IMR-90 (cell line): ENCODE results near the gene PIP4K2B. TPM values are rescaled to one million over a fixed set of nuclear protein-coding genes. Genes with fewer than 3 reads are reported as not detected.

Experiments
- ATAC-seq: fragments of 200-7000 bp; cut with Tn5 transposase; 2 replicates; pipeline ENCODE4 v1.9.1; 2020; ENCODE audit warnings: low read depth, mild to moderate bottlenecking, moderate library complexity
- BruUV-seq: library from RNA; stranded (reverse); fragments of 400-500 nt; replicated peaks from 2 replicates; lab custom pipeline; 2021; lab: Mats Ljungman, UMichigan
- CTCF ChIA-PET: fragments of 300-600 bp; formaldehyde crosslinking; extraction: SDS; loops from one replicate; lab custom pipeline; 2021; ENCODE audit warnings: antibody characterized with exemption; lab: Yijun Ruan, JAX
- POLR2A ChIA-PET: fragments of 300-600 bp; sonication (Branson Sonifier 250); formaldehyde crosslinking; loops from one replicate; lab custom pipeline; 2022; ENCODE audit warnings: antibody characterized with exemption; ENCODE audit not compliant: unreplicated experiment; lab: Charles Lee
- DNase-seq: peaks from one replicate; pipeline ENCODE4 v3.0.0; 2013
- H2AFZ ChIP-seq: replicated peaks from 2 replicates; pipeline ENCODE3; 2013; ENCODE audit warnings: low read length, mild to moderate bottlenecking; ENCODE audit not compliant: poor library complexity
- H2AK5ac ChIP-seq: 2 replicates; pipeline ENCODE4 v1.6.1; 2013; ENCODE audit warnings: low read depth, low read length, inconsistent platforms
- H2AK9ac ChIP-seq: replicated peaks from 2 replicates; pipeline ENCODE3; 2013; ENCODE audit warnings: mild to moderate bottlenecking, low read depth, low read length, moderate library complexity; ENCODE audit not compliant: poor library complexity
- H2BK120ac ChIP-seq: 2 replicates; pipeline ENCODE4 v1.6.1; 2013; ENCODE audit warnings: low read depth, low read length, inconsistent platforms
- H2BK15ac ChIP-seq: 3 replicates; pipeline ENCODE4 v1.6.1; 2013; ENCODE audit warnings: low read depth, low read length, inconsistent platforms
- H2BK20ac ChIP-seq: 2 replicates; pipeline ENCODE4 v1.6.1; 2013; ENCODE audit warnings: low read depth, mild to moderate bottlenecking, inconsistent platforms, low read length, moderate library complexity
- H2BK5ac ChIP-seq: 2 replicates; pipeline ENCODE4 v1.6.1; 2013; ENCODE audit warnings: mild to moderate bottlenecking, low read depth, low read length, inconsistent platforms; ENCODE audit not compliant: poor library complexity, severe bottlenecking
- H3K14ac ChIP-seq: replicated peaks from 2 replicates; pipeline ENCODE4 v1.6.1; 2013; ENCODE audit warnings: low read depth, low read length, inconsistent platforms
- H3K18ac ChIP-seq: 2 replicates; pipeline ENCODE4 v1.6.1; 2013; ENCODE audit warnings: low read depth, low read length, control low read depth
- H3K23ac ChIP-seq: 2 replicates; pipeline ENCODE4 v1.6.1; 2013; ENCODE audit warnings: low read depth, low read length, inconsistent platforms
- H3K27ac ChIP-seq: 2 replicates; pipeline ENCODE4 v1.5.1; 2013; ENCODE audit warnings: mild to moderate bottlenecking, control low read depth, low read length; ENCODE audit not compliant: insufficient read depth
- H3K27me3 ChIP-seq: 2 replicates; pipeline ENCODE4 v1.6.1; 2013; ENCODE audit warnings: low read length; ENCODE audit not compliant: control insufficient read depth, insufficient read depth
- H3K36me3 ChIP-seq: 2 replicates; pipeline ENCODE4 v1.6.1; 2013; ENCODE audit warnings: low read length, mixed read lengths; ENCODE audit not compliant: control insufficient read depth, insufficient read depth
- H3K4ac ChIP-seq: 2 replicates; pipeline ENCODE4 v1.6.1; 2013; ENCODE audit warnings: low read depth, low read length, inconsistent platforms
- H3K4me1 ChIP-seq: 2 replicates; pipeline ENCODE4 v1.6.1; 2013; ENCODE audit warnings: low read length, mixed read lengths; ENCODE audit not compliant: control insufficient read depth, insufficient read depth
- H3K4me2 ChIP-seq: 2 replicates; pipeline ENCODE4 v1.6.1; 2013; ENCODE audit warnings: low read depth, mild to moderate bottlenecking, control low read depth, low read length, moderate library complexity
- H3K4me3 ChIP-seq: 2 replicates; pipeline ENCODE4 v1.5.1; 2013; ENCODE audit warnings: low read depth, mild to moderate bottlenecking, control low read depth, low read length, moderate library complexity; ENCODE audit not compliant: insufficient read depth
- H3K56ac ChIP-seq: 2 replicates; pipeline ENCODE4 v1.6.1; 2013; ENCODE audit warnings: low read length, inconsistent platforms; ENCODE audit not compliant: insufficient read depth; ENCODE audit errors: extremely low read depth
- H3K79me1 ChIP-seq, 2 experiments: 2 replicates each; pipeline ENCODE4 v1.6.1; 2013; ENCODE audit warnings: low read length in 2 of 2, inconsistent platforms in 1 of 2, low read depth in 1 of 2
- H3K9ac ChIP-seq: 2 replicates; pipeline ENCODE4 v1.6.1; 2013; ENCODE audit warnings: low read depth, low read length, control low read depth
- H3K9me1 ChIP-seq: 2 replicates; pipeline ENCODE4 v1.6.1; 2013; ENCODE audit warnings: low read length, inconsistent platforms; ENCODE audit not compliant: insufficient read depth
- H3K9me3 ChIP-seq: 2 replicates; pipeline ENCODE4 v1.6.1; 2013; ENCODE audit warnings: low read length; ENCODE audit not compliant: control insufficient read depth, insufficient read depth
- H4K20me1 ChIP-seq: 2 replicates; pipeline ENCODE4 v1.6.1; 2013; ENCODE audit warnings: low read length, inconsistent platforms; ENCODE audit not compliant: insufficient read depth
- H4K5ac ChIP-seq: 2 replicates; pipeline ENCODE4 v1.6.1; 2013; ENCODE audit warnings: mild to moderate bottlenecking, low read depth, low read length, control low read depth
- H4K8ac ChIP-seq, 2 experiments: 2 replicates each; pipeline ENCODE4 v1.6.1; 2013; ENCODE audit warnings: low read depth in 2 of 2, low read length in 2 of 2, control low read depth in 1 of 2, inconsistent platforms in 1 of 2
- H4K91ac ChIP-seq: 2 replicates; pipeline ENCODE4 v1.6.1; 2013; ENCODE audit warnings: low read depth, low read length, inconsistent platforms; ENCODE audit not compliant: insufficient read depth
- BHLHE40 ChIP-seq: fragments of 150-350 bp; IDR thresholded peaks from 2 replicates; pipeline ENCODE4 v1.6.1; 2016; ENCODE audit warnings: mild to moderate bottlenecking, low read depth, low read length
- CEBPB ChIP-seq: IDR thresholded peaks from 2 replicates; pipeline ENCODE4 v1.6.1; 2012; ENCODE audit warnings: low read depth, low read length, improper control_type of control experiment
- CHD1 ChIP-seq: IDR thresholded peaks from 2 replicates; pipeline ENCODE4 v1.6.1; 2012; ENCODE audit warnings: low read depth, low read length, improper control_type of control experiment
- FOS ChIP-seq: fragments of 150-350 bp; IDR thresholded peaks from 2 replicates; pipeline ENCODE4 v1.6.1; 2016; ENCODE audit warnings: low read depth, low read length
- MAFK ChIP-seq: IDR thresholded peaks from 2 replicates; pipeline ENCODE4 v1.6.1; 2012; ENCODE audit warnings: low read depth, low read length, improper control_type of control experiment
- MAZ ChIP-seq: IDR thresholded peaks from 2 replicates; pipeline ENCODE4 v1.6.1; 2012; ENCODE audit warnings: low read depth, mild to moderate bottlenecking, low read length, improper control_type of control experiment, moderate library complexity, borderline replicate concordance
- MXI1 ChIP-seq: IDR thresholded peaks from 2 replicates; pipeline ENCODE4 v1.6.1; 2012; ENCODE audit warnings: low read depth, mild to moderate bottlenecking, low read length, moderate library complexity, borderline replicate concordance
- NFE2L2 ChIP-seq: fragments of 150-350 bp; IDR thresholded peaks from 2 replicates; pipeline ENCODE4 v1.6.1; 2016; ENCODE audit warnings: low read depth, mild to moderate bottlenecking, low read length
- RAD21 ChIP-seq: IDR thresholded peaks from 2 replicates; pipeline ENCODE4 v1.6.1; 2012; ENCODE audit warnings: low read length, improper control_type of control experiment
- RCOR1 ChIP-seq: IDR thresholded peaks from 2 replicates; pipeline ENCODE4 v1.6.1; 2012; ENCODE audit warnings: mild to moderate bottlenecking, low read length, improper control_type of control experiment; ENCODE audit not compliant: insufficient replicate concordance
- RFX5 ChIP-seq: IDR thresholded peaks from 2 replicates; pipeline ENCODE4 v1.8.0; 2012; ENCODE audit warnings: low read depth, mild to moderate bottlenecking, low read length, moderate library complexity
- USF2 ChIP-seq: fragments of 150-350 bp; IDR thresholded peaks from 2 replicates; pipeline ENCODE4 v1.6.1; 2017; ENCODE audit warnings: mild to moderate bottlenecking, antibody characterized with exemption, low read length, low read depth
- WGBS, 2 experiments: methylation state at CpG; one replicate each; pipeline versions ENCODE4 v1.1.5 to v1.1.7; 2013; ENCODE audit warnings: missing lambda C conversion rate in 2 of 2; ENCODE audit not compliant: insufficient read length in 1 of 2; ENCODE audit errors: extremely low coverage in 2 of 2; 5-methylcytosine and 5-hydroxymethylcytosine counted together
- dilution Hi-C: fragments of 300-500 bp; cut with HindIII; formaldehyde crosslinking; loops from one replicate; pipeline ENCODE4 v1.14.3; 2018; ENCODE audit warnings: low sequenced_read_pairs; ENCODE audit not compliant: unreplicated experiment
- in situ Hi-C: fragments of 300-500 bp; cut with MboI; formaldehyde crosslinking; loops from 3 replicates; pipeline ENCODE4 v1.14.3; 2019; ENCODE audit warnings: low sequenced_read_pairs, inconsistent platforms, mixed read lengths
- intact Hi-C: fragments of 100-400 bp; cut with micrococcal nuclease; formaldehyde crosslinking; loops from 2 replicates; pipeline ENCODE4 v1.10.0; 2022
- polyA plus RNA-seq, 3 experiments: library from polyadenylated mRNA; depleted of rRNA; stranded (reverse); fragments of >200 nt; gene quantifications; 2 replicates each; pipeline ENCODE4 v1.2.3, GENCODE V29; 2012; ENCODE audit warnings: low replicate concordance in 1 of 3
- total RNA-seq: library from RNA; depleted of rRNA; stranded (reverse); fragments of >200 nt; gene quantifications from 2 replicates; pipeline ENCODE4 v1.2.3, GENCODE V29; 2012
- TF ChIP-seq, protein P1 (sequence below): conservative IDR thresholded peaks from 2 replicates; pipeline ENCODE4 v1.5.1; 2012; ENCODE audit warnings: mild to moderate bottlenecking, low read depth, low read length, improper control_type of control experiment
- TF ChIP-seq, protein P2 (sequence below): fragments of 150-350 bp; IDR thresholded peaks from 2 replicates; pipeline ENCODE4 v1.6.1; 2016; ENCODE audit warnings: low read depth, mild to moderate bottlenecking, low read length, moderate library complexity, borderline replicate concordance

The PIP4K2B gene
- total and polyA plus RNA-seq, 2 of the 4 experiments (the other 2 are of a cell fraction): 40.0 to 40.2 TPM

GRCh38 chr17:38721802-38722201 is 77.6 kb downstream of the PIP4K2B start:
- Histone ChIP-seq H4K5ac (no peak overlapping the region), H3K9me1 (no peaks in the 10 kb centered on the region), H2BK15ac (no peak overlapping the region), H3K79me1 (no peaks in the 10 kb centered on the region), H3K9ac (no peak overlapping the region), H3K4me2 (no peak overlapping the region), H3K4ac (no peak overlapping the region), H3K14ac (no peak overlapping the region), H2AK5ac (no peak overlapping the region), H2BK5ac (no peak overlapping the region), H3K4me3 (no peak overlapping the region), H4K91ac (no peak overlapping the region), H2AK9ac (no peak overlapping the region), H4K20me1 (no peaks in the 10 kb centered on the region), H3K4me1 (no peaks in the 10 kb centered on the region; the same call in 1 of the 2 replicates), H3K27ac (no peak overlapping the region), H3K9me3 (no peaks in the 10 kb centered on the region), H3K36me3 (peaks cover 43% of the 10 kb centered on the region), H2AFZ (no peak overlapping the region), H2BK20ac (no peak overlapping the region), H3K27me3 (no peaks in the 10 kb centered on the region), H2BK120ac (no peak overlapping the region), H3K56ac (no peak overlapping the region), H3K23ac (no peak overlapping the region), H3K18ac (no peak overlapping the region), H4K8ac (no peak overlapping the region)
- DNase-seq: no peak
- ChIA-PET CTCF (no interaction called here), POLR2A (no interaction called here)
- ATAC-seq: no peak
- in situ Hi-C loops (no loop called here), dilution Hi-C loops (no loop called here), intact Hi-C loops (no loop called here)
- WGBS, 2 experiments: no CpG with 5 or more reads among the region's 16 CpGs
- BruUV-seq: no TSS peak
- TF ChIP-seq, protein P1, sequence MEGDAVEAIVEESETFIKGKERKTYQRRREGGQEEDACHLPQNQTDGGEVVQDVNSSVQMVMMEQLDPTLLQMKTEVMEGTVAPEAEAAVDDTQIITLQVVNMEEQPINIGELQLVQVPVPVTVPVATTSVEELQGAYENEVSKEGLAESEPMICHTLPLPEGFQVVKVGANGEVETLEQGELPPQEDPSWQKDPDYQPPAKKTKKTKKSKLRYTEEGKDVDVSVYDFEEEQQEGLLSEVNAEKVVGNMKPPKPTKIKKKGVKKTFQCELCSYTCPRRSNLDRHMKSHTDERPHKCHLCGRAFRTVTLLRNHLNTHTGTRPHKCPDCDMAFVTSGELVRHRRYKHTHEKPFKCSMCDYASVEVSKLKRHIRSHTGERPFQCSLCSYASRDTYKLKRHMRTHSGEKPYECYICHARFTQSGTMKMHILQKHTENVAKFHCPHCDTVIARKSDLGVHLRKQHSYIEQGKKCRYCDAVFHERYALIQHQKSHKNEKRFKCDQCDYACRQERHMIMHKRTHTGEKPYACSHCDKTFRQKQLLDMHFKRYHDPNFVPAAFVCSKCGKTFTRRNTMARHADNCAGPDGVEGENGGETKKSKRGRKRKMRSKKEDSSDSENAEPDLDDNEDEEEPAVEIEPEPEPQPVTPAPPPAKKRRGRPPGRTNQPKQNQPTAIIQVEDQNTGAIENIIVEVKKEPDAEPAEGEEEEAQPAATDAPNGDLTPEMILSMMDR: no peak
- TF ChIP-seq FOS (no peak), MAZ (no peak), CHD1 (no peak), RFX5 (no peak), BHLHE40 (no peak), NFE2L2 (no peak), USF2 (no peak), RAD21 (no peak), RCOR1 (no peak), MAFK (no peak), CEBPB (no peak), MXI1 (no peak)
- TF ChIP-seq, protein P2, sequence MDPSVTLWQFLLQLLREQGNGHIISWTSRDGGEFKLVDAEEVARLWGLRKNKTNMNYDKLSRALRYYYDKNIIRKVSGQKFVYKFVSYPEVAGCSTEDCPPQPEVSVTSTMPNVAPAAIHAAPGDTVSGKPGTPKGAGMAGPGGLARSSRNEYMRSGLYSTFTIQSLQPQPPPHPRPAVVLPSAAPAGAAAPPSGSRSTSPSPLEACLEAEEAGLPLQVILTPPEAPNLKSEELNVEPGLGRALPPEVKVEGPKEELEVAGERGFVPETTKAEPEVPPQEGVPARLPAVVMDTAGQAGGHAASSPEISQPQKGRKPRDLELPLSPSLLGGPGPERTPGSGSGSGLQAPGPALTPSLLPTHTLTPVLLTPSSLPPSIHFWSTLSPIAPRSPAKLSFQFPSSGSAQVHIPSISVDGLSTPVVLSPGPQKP: no peak
